Mucosa of rectum (tissue), 2 donors: ENCODE measurements around the gene UBE2Q1.

Experiments
- H3K27ac ChIP-seq, 2 donors: one replicate each; pipeline ENCODE4 v1.7.0; 2013; ENCODE audit warnings: inconsistent platforms in 2 of 2, low read depth in 2 of 2, low read length in 2 of 2
- H3K27me3 ChIP-seq, 2 donors: one replicate each; pipeline ENCODE4 v1.7.0; 2013; ENCODE audit warnings: low read length in 2 of 2; ENCODE audit not compliant: control insufficient read depth in 2 of 2, insufficient read depth in 2 of 2
- H3K36me3 ChIP-seq, 2 donors: one replicate each; pipeline ENCODE4 v1.7.0; 2013; ENCODE audit warnings: low read length in 2 of 2; ENCODE audit not compliant: control insufficient read depth in 2 of 2, insufficient read depth in 2 of 2
- H3K4me1 ChIP-seq, 2 donors: one replicate each; pipeline ENCODE4 v1.7.0; 2013; ENCODE audit warnings: low read length in 2 of 2, mild to moderate bottlenecking in 1 of 2; ENCODE audit not compliant: control insufficient read depth in 2 of 2, insufficient read depth in 2 of 2
- H3K4me3 ChIP-seq, 2 donors: one replicate each; pipeline ENCODE4 v1.7.0; 2013; ENCODE audit warnings: low read length in 2 of 2
- H3K9ac ChIP-seq, 2 donors: one replicate each; pipeline ENCODE4 v1.7.0; 2013; ENCODE audit warnings: low read length in 2 of 2, low read depth in 1 of 2, mild to moderate bottlenecking in 1 of 2
- H3K9me3 ChIP-seq, 2 donors: one replicate each; pipeline ENCODE4 v1.7.0; 2013; ENCODE audit warnings: low read length in 2 of 2; ENCODE audit not compliant: control insufficient read depth in 2 of 2
- donor health status: healthy.
- donor health status: Normal muscosa, but diverticular disease.

UBE2Q1 gene

GRCh38 chr1:154571244-154571963 is 12.9 kb upstream of the UBE2Q1 start:
- H3K27ac ChIP-seq: no peak overlapping the region
- H3K9me3 ChIP-seq: no peaks in the 10 kb centered on the region
- H3K36me3 ChIP-seq: no peaks in the 10 kb centered on the region
- no peak overlapping the region for H3K9ac ChIP-seq
- H3K27me3 ChIP-seq: peaks cover 9 to 15% of the 10 kb centered on the region in 2 donors
- H3K4me3 ChIP-seq: no peak overlapping the region
- peaks cover 2 to 5% of the 10 kb centered on the region in 2 donors for H3K4me1 ChIP-seq

- H3K4me3 ChIP-seq: peak overlapping the region in 1 of 2 donors; percentile 26
These were observed 9.8 kb upstream of the UBE2Q1 start for GRCh38 chr1:154568157-154568815.

DNA sequence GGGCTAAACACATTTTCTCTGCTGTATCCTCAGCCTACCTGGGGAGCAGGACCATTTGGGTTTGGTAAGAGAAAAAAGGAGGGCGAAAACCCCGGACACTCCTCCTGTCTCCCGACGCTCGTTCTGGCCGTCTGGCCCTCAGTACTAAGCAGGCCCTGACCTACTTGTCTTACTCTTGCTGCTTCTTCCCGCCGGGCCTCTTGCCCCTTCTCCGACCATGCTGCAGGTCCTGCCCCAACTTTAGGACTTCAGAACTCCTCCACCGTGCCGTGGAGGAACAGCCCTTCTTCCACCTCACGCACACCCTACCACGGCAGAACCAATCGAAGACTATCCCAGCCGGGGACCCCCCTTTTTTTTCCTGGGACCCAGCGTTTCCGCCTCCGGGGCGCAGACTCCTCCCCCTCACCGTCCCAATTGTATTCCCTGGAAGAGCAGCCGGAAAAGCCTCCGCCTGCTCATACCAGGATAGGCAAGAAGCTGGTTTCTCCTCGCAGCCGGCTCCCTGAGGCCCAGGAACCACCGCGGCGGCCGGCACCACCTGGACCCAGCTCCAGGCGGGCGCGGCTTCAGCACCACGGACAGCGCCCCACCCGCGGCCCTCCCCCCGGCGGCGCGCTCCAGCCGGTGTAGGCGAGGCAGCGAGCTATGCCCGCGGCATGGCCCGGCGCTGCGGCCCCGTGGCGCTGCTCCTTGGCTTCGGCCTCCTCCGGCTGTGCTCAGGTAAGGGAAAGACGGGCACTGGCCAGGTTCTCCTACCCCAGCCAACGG is 9.1 kb upstream of the UBE2Q1 start, which contains the start of gene CHRNB2:
TSS of gene CHRNB2 (plus strand) at position 393 of the 771 bp plus-strand sequence. CDS start at position 660, 267 bp downstream.
- Histone ChIP-seq H3K36me3 (no peaks in the 10 kb centered on the region), H3K27me3 (peaks cover 7 to 12% of the 10 kb centered on the region in 2 donors), H3K9me3 (no peaks in the 10 kb centered on the region), H3K9ac (no peak within 1 kb of the TSS), H3K27ac (no peak within 1 kb of the TSS), H3K4me1 (peaks cover 2 to 5% of the 10 kb centered on the region in 2 donors), H3K4me3 (peak within 1 kb of the TSS in 1 of 2 donors; percentile 26)

More at GRCh38 chr1:154568157-154568815, 9.8 kb upstream of the UBE2Q1 start:
- Histone ChIP-seq H3K27ac (no peak overlapping the region), H3K36me3 (no peaks in the 10 kb centered on the region), H3K9me3 (no peaks in the 10 kb centered on the region), H3K4me1 (peaks cover 2 to 5% of the 10 kb centered on the region in 2 donors), H3K27me3 (peaks cover 9 to 15% of the 10 kb centered on the region in 2 donors), H3K9ac (no peak overlapping the region)

- no peak overlapping the region for H3K27ac ChIP-seq
- no peaks in the 10 kb centered on the region for H3K36me3 ChIP-seq
- H3K27me3 ChIP-seq: peaks cover 7 to 12% of the 10 kb centered on the region in 2 donors
- H3K4me1 ChIP-seq: peaks cover 2 to 5% of the 10 kb centered on the region in 2 donors
- H3K9me3 ChIP-seq: no peaks in the 10 kb centered on the region
- no peak overlapping the region for H3K4me3 ChIP-seq
- H3K9ac ChIP-seq: no peak overlapping the region
These were observed 7.4 kb upstream of the UBE2Q1 start for GRCh38 chr1:154565876-154566275.

DNA sequence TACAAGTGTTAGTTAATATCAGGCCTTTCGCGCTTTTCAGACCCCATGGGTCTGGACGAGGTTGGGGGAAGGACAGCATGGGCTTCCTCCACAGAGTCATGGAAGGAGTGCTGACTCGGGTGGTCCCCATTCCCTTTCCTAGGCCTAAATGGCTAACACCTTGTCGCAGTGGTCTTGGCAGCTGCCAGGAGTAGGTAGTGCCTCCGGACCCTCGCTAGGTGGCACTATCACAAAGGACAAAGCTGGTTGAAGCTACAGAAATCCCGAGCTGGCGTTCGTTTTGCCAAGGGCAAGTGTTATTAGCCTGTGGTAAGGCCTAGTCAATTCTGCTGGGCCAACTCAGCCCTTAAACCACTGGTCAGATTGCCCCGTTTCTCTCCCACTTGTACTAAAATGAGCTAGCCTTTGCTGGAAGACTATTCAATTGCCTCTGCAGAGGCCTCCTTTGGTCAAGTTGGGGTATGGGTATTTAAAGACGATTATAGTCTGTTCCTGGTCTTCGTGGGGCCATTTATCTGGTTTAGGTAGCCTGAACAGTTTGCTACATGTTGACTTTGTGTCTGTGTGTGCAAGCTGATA is 1.1 kb upstream of the UBE2Q1 start:
- H3K27ac ChIP-seq: peak overlapping the region; percentile 82 to 85
- peak overlapping the region; percentile 77 to 83 for H3K4me3 ChIP-seq
- peaks cover 14 to 22% of the 10 kb centered on the region in 2 donors for H3K4me1 ChIP-seq
- H3K27me3 ChIP-seq: no peaks in the 10 kb centered on the region
- H3K9me3 ChIP-seq: no peaks in the 10 kb centered on the region
- peak overlapping the region; percentile 69 to 76 for H3K9ac ChIP-seq
- peaks cover 11 to 14% of the 10 kb centered on the region in 2 donors for H3K36me3 ChIP-seq

- peak overlapping the region; percentile 82 to 85 for H3K27ac ChIP-seq
- peaks cover 14 to 22% of the 10 kb centered on the region in 2 donors for H3K4me1 ChIP-seq
- no peaks in the 10 kb centered on the region for H3K9me3 ChIP-seq
- H3K27me3 ChIP-seq: no peaks in the 10 kb centered on the region
- H3K4me3 ChIP-seq: peak overlapping the region; percentile 77 to 83
- H3K9ac ChIP-seq: peak overlapping the region; percentile 69 to 76
- peaks cover 17 to 21% of the 10 kb centered on the region in 2 donors for H3K36me3 ChIP-seq
These were observed 431 bp upstream of the UBE2Q1 start for GRCh38 chr1:154558720-154559465.

DNA sequence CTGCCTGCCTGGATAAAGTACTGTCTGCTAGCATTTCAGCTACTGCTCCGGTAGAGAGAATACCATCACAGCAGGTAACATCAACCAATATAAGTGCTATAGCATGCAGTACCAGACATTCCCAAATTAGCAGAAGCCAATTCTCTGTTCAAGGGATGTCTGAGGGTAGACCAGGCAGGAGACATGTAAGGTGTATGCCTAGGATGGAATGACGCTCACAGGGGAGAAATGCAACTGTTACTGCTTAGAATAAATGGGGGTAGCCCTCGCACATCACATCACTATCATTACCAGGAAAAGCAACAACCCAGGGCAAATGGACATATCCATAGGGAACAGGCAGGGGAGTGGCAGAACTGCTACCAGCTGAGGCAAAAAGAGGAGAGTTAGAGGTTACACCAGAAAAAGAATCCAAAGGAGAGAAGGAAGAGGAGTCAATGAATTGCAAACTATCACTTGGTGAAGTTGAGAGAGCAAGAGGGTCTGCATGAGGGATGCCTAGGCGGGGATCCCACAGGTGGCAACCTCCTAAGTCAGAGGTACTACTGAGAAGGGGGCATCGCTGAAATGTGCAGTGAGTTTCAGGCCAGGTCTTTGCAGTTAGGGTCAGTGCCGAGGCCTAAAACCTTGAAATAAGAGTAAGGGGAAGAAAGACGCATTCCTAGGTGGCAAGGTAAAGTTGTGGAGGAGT is 1.1 kb downstream of the UBE2Q1 start:
- H3K27ac ChIP-seq: peak overlapping the region in 1 of 2 donors; percentile 82
- no peaks in the 10 kb centered on the region for H3K9me3 ChIP-seq
- H3K36me3 ChIP-seq: peaks cover 31 to 36% of the 10 kb centered on the region in 2 donors
- H3K27me3 ChIP-seq: no peaks in the 10 kb centered on the region
- H3K4me3 ChIP-seq: peak overlapping the region; percentile 77 to 97
- H3K9ac ChIP-seq: peak overlapping the region; percentile 84
- peaks cover 14 to 25% of the 10 kb centered on the region in 2 donors for H3K4me1 ChIP-seq

DNA sequence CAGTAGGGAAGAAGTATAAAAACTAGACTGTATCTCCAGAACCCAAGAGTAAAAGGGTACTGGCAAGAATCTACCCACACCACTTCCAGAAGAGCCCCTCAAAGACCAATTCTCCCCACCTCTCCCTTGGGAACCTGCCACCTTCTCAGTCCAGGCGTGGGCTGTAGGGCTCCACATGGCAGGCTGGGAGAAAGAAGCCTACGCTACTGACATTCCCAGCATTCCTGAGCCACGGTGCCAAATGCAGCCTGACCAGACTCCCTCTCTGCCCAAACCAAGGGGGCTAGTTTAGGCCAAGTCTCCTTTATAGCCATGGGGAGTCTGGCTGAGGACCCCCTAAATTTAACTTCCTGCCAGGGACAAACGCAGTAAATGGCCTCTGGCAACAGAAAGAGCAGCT is 2.0 kb downstream of the UBE2Q1 start:
- Histone ChIP-seq H3K9ac (no peak overlapping the region), H3K4me3 (peak overlapping the region in 1 of 2 donors; percentile 97), H3K27ac (no peak overlapping the region), H3K4me1 (peaks cover 16 to 25% of the 10 kb centered on the region in 2 donors), H3K27me3 (no peaks in the 10 kb centered on the region), H3K9me3 (no peaks in the 10 kb centered on the region), H3K36me3 (peaks cover 41 to 46% of the 10 kb centered on the region in 2 donors)
